HCT116 (cell line): ENCODE data around the gene XPC. TPM values are rescaled to one million over a fixed set of nuclear protein-coding genes. Genes with fewer than 3 reads are reported as not detected.
"Not testable (repeated sequence)": the region's sequence is repeated elsewhere in the genome, so short reads cannot be mapped to it uniquely, and the experiment has no call there.

Source experiments
- ATAC-seq: fragments of 200-7000 bp; cut with Tn5 transposase; 2 replicates; pipeline ENCODE4 v1.9.1; 2020; ENCODE audit warnings: mild to moderate bottlenecking, moderate library complexity
- BruUV-seq: library from RNA; stranded (reverse); fragments of 400-500 nt; replicated peaks from 2 replicates; lab custom pipeline; 2021; lab: Mats Ljungman, UMichigan
- CTCF ChIA-PET: fragments of 300-600 bp; sonication (Branson Sonifier 250); formaldehyde crosslinking; loops from one replicate; lab custom pipeline; 2021; ENCODE audit warnings: antibody characterized with exemption; lab: Charles Lee
- POLR2A ChIA-PET: fragments of 300-600, 350-600 bp; sonication (Branson Sonifier 250); formaldehyde crosslinking; loops from one replicate; lab custom pipeline; 2021; ENCODE audit warnings: antibody characterized with exemption; lab: Charles Lee
- RAD21 ChIA-PET, 2 experiments: fragments of 300-600 bp; sonication (Branson Sonifier 250); formaldehyde crosslinking; loops; one replicate each; lab custom pipeline; 2023; ENCODE audit warnings: low total read pairs in 2 of 2; ENCODE audit not compliant: uncharacterized antibody in 2 of 2, unreplicated experiment in 2 of 2, low non-redundant PET in 1 of 2; lab: Charles Lee
- DNase-seq: peaks from one replicate; pipeline ENCODE4 v3.0.0-alpha.2; 2010; ENCODE audit warnings: low read depth, low spot score
- H2AFZ ChIP-seq: fragments of 200-600 bp; shearing (Covaris generic), sonication (generic); 2 replicates; pipeline ENCODE4 v1.6.1; 2017; ENCODE audit warnings: low read depth, mixed run types, mixed read lengths, antibody characterized with exemption, low read length; ENCODE audit not compliant: poor library complexity, severe bottlenecking
- H3K27ac ChIP-seq: 2 replicates; pipeline ENCODE4 v1.5.1; 2012; ENCODE audit warnings: low read depth, low read length
- H3K27me3 ChIP-seq: fragments of 200-600 bp; sonication (generic); 2 replicates; pipeline ENCODE4 v1.6.1; 2016; ENCODE audit warnings: mixed run types, low read length, mixed read lengths; ENCODE audit not compliant: insufficient read depth
- H3K36me3 ChIP-seq, 2 experiments: fragments of 200-500 bp in 1 of 2; fragments of 200-600 bp in 1 of 2; sonication (Bioruptor generic) in 1 of 2; sonication (generic) in 1 of 2; 2 replicates each; pipeline versions ENCODE4 v1.5.1 to v1.6.1; 2014 to 2016; ENCODE audit warnings: low read length in 2 of 2, inconsistent platforms in 1 of 2, mixed read lengths in 1 of 2, mixed run types in 1 of 2; ENCODE audit not compliant: insufficient read depth in 2 of 2, control insufficient read depth in 1 of 2
- H3K4me1 ChIP-seq, 2 experiments: fragments of 200-600 bp in 1 of 2; sonication (generic) in 1 of 2; 2 replicates each; pipeline versions ENCODE4 v1.5.1 to v1.6.1; 2012 to 2017; ENCODE audit warnings: low read length in 2 of 2, inconsistent platforms in 1 of 2, mild to moderate bottlenecking in 1 of 2, mixed read lengths in 1 of 2, mixed run types in 1 of 2, moderate library complexity in 1 of 2; ENCODE audit not compliant: insufficient read depth in 2 of 2, control insufficient read depth in 1 of 2
- H3K4me2 ChIP-seq: fragments of 200-600 bp; sonication (generic); 2 replicates; pipeline ENCODE4 v1.6.1; 2017; ENCODE audit warnings: mixed run types, low read length, mixed read lengths
- H3K4me3 ChIP-seq, 2 experiments: fragments of 200-600 bp in 1 of 2; sonication (generic) in 1 of 2; replicated peaks in 1 of 2; 2 replicates each; pipeline ENCODE4 v1.5.1; 2011 to 2016; ENCODE audit warnings: low read length in 2 of 2, control low read depth in 1 of 2, low read depth in 1 of 2, mild to moderate bottlenecking in 1 of 2, mixed read lengths in 1 of 2, mixed run types in 1 of 2
- H3K79me2 ChIP-seq: fragments of 200-600 bp; sonication (generic); 2 replicates; pipeline ENCODE4 v1.6.1; 2017; ENCODE audit warnings: mild to moderate bottlenecking, mixed run types, low read length, moderate library complexity, mixed read lengths; ENCODE audit not compliant: insufficient read depth
- H3K9ac ChIP-seq: fragments of 200-600 bp; sonication (generic); 2 replicates; pipeline ENCODE4 v1.6.1; 2016; ENCODE audit warnings: low read length, mixed read lengths
- H3K9me2 ChIP-seq: fragments of 200-600 bp; sonication (generic), shearing (Covaris generic); 2 replicates; pipeline ENCODE4 v1.6.1; 2017; ENCODE audit warnings: mixed run types, mild to moderate bottlenecking, moderate library complexity; ENCODE audit not compliant: insufficient read depth
- H3K9me3 ChIP-seq, 2 experiments: fragments of 200-500 bp in 1 of 2; fragments of 200-600 bp in 1 of 2; sonication (Bioruptor generic) in 1 of 2; sonication (generic) in 1 of 2; 2 replicates each; pipeline ENCODE4 v1.6.1; 2014 to 2017; ENCODE audit warnings: low read length in 2 of 2, mixed read lengths in 2 of 2, inconsistent platforms in 1 of 2, low read depth in 1 of 2, mild to moderate bottlenecking in 1 of 2, mixed run types in 1 of 2, moderate library complexity in 1 of 2; ENCODE audit not compliant: control insufficient read depth in 1 of 2, insufficient read depth in 1 of 2
- H4K20me1 ChIP-seq: fragments of 200-600 bp; sonication (generic), shearing (Covaris generic); 2 replicates; pipeline ENCODE4 v1.6.1; 2017; ENCODE audit warnings: mixed run types, mild to moderate bottlenecking, moderate library complexity; ENCODE audit not compliant: insufficient read depth
- CEBPB ChIP-seq: IDR thresholded peaks from 2 replicates; pipeline ENCODE4 v1.6.1; 2012; ENCODE audit warnings: low read depth
- intact Hi-C: fragments of 100-400 bp; cut with micrococcal nuclease; formaldehyde crosslinking; loops from 2 replicates; pipeline ENCODE4 v1.10.0; 2022
- total RNA-seq: library from RNA; stranded (reverse); gene quantifications from one replicate; pipeline ENCODE4 v1.2.1, GENCODE V29; 2021; ENCODE audit not compliant: unreplicated experiment
- TF ChIP-seq, protein P1 (sequence below): IDR thresholded peaks from 2 replicates; pipeline ENCODE4 v1.6.1; 2012

The XPC gene
- total RNA-seq, 1 experiment from 2014 or later, result 29.5 TPM

DNA sequence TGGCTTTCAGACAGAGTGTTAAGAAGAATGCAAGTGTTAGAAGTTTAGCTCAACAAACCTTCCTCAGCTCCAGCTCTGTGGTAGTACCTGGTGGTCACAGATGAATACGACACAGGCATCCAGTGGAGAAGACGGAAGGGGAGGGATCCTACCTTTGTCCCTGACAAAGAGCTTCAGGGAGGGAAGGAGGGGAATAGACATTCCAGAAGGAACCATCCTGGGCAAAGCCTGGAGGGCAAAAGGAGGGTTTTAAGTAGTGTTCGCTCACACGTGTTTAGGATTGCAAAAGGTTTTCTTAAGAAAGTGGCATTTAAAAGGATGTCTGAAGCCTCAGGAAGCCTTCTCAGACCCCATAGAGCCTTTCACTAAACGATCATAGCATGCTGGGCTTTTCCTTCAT lies 56.5 kb downstream of the XPC start:
- POLR2A ChIA-PET, result no interaction called here
- H2AFZ ChIP-seq, result no peak overlapping the region
- no peaks in the 10 kb centered on the region for H3K9me2 ChIP-seq
- no peaks in the 10 kb centered on the region for H3K9me3 ChIP-seq
- no peak overlapping the region for H3K27ac ChIP-seq
- H3K4me3 ChIP-seq, result no peak overlapping the region
- intact Hi-C loops, result loop anchor here (10.0 kb wide), 1 partner anchor 467 kb away; no protein-coding TSS in a partner anchor
- H3K4me1 ChIP-seq, result peaks cover 8 to 20% of the 10 kb centered on the region in 2 experiments; a peak in 3 of 4 replicates
- H4K20me1 ChIP-seq, result no peaks in the 10 kb centered on the region; the same call in 1 of the 2 replicates
- ATAC-seq (no peak), DNase-seq (no peak)
- peaks cover 0 to 12% of the 10 kb centered on the region in 2 experiments; a peak in 1 of 4 replicates for H3K36me3 ChIP-seq
- no TSS peak for BruUV-seq
- H3K27me3 ChIP-seq, result no peaks in the 10 kb centered on the region
- RAD21 ChIA-PET, result no interaction called here
- no peak overlapping the region for H3K9ac ChIP-seq
- CTCF ChIA-PET, result no interaction called here
- H3K4me2 ChIP-seq, result no peak overlapping the region
- peaks cover 78% of the 10 kb centered on the region for H3K79me2 ChIP-seq
- TF ChIP-seq, protein P1, sequence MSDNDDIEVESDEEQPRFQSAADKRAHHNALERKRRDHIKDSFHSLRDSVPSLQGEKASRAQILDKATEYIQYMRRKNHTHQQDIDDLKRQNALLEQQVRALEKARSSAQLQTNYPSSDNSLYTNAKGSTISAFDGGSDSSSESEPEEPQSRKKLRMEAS, result no peak
- TF ChIP-seq CEBPB, result no peak

DNA sequence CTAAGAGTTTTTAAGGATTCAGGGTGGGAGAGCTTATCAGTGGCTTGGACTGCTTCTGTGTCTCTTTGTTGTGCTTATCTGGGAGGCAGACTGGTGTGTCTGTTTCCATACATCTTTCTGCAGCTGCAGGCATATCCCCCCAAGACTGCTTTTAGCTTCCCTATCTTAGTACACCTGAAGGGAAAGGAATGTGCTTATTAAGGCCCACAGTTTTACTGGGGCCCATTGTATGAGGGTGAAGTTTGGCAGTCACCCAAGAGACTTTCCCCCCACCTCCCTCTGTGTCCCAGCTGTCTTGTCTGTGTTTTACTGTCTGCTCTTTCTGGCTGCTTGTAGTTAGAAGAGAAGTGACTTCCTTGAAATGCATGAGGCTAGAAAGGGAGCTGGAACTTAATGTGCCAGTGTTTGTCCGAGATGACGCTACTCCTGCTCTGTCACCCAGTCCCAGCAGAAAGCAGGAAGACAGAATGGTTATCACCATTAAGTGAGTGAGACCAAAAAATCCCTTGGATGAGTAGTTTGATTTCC lies 57.4 kb downstream of the XPC start:
- intact Hi-C loops, result loop anchor here (10.0 kb wide), 1 partner anchor 466 kb away; no protein-coding TSS in a partner anchor
- H3K4me2 ChIP-seq, H3K9me2 ChIP-seq, H4K20me1 ChIP-seq, ATAC-seq, BruUV-seq, H3K27ac ChIP-seq, H3K27me3 ChIP-seq, CTCF ChIA-PET, H3K4me3 ChIP-seq, H3K9ac ChIP-seq, H2AFZ ChIP-seq, RAD21 ChIA-PET, H3K9me3 ChIP-seq, DNase-seq, POLR2A ChIA-PET: not testable (repeated sequence)
- H3K79me2 ChIP-seq, result peaks cover 69% of the 10 kb centered on the region
- H3K4me1 ChIP-seq, result peaks cover under 1 to 13% of the 10 kb centered on the region in 2 experiments; a peak in 3 of 4 replicates
- peaks cover 3 to 13% of the 10 kb centered on the region in 2 experiments; a peak in 2 of 4 replicates for H3K36me3 ChIP-seq
